HepG2 (cell line): ENCODE data around the gene THSD1. TPM values are rescaled to one million over a fixed set of nuclear protein-coding genes. Genes with fewer than 3 reads are reported as not detected.
A peak's percentile ranks its signal among the peaks of the same experiment; 100 is the strongest.

Experiments
- ARNT ChIP-seq: fragments of 450-650 bp; IDR thresholded peaks from 2 replicates; pipeline ENCODE4 v1.6.1; 2017
- ATF7 ChIP-seq, 2 experiments: fragments of 450-650 bp in 1 of 2; sonication (generic) in 1 of 2; formaldehyde crosslinking in 1 of 2; IDR thresholded peaks; 2 replicates each; pipeline versions ENCODE4 v1.4.0 to v1.6.1; 2016 to 2020; ENCODE audit warnings: antibody characterized with exemption in 1 of 2, mild to moderate bottlenecking in 1 of 2, missing genetic modification reagents in 1 of 2
- EP300 ChIP-seq, 3 experiments: sonication (generic) in 1 of 3; formaldehyde crosslinking in 1 of 3; IDR thresholded peaks; 2 replicates each; pipeline versions ENCODE4 v1.5.1 to v1.6.1; 2011 to 2020; ENCODE audit warnings: low read depth in 2 of 3, low read length in 2 of 3, borderline replicate concordance in 1 of 3, improper control_type of control experiment in 1 of 3, mild to moderate bottlenecking in 1 of 3, missing genetic modification reagents in 1 of 3, moderate library complexity in 1 of 3
- IRX3 ChIP-seq: sonication (generic); formaldehyde crosslinking; IDR thresholded peaks from 2 replicates; pipeline ENCODE4 v1.8.1; 2023; ENCODE audit warnings: mild to moderate bottlenecking, low read depth, missing genetic modification reagents, borderline replicate concordance
- KDM1A ChIP-seq: IDR thresholded peaks from 2 replicates; pipeline ENCODE4 v1.6.1; 2016; ENCODE audit warnings: missing compliant biosample characterization
- REXO4 ChIP-seq: sonication (generic); formaldehyde crosslinking; IDR thresholded peaks from 2 replicates; pipeline ENCODE4 v1.8.0; 2022; ENCODE audit warnings: missing genetic modification reagents, mild to moderate bottlenecking, borderline replicate concordance
- SP2 ChIP-seq: sonication (generic); formaldehyde crosslinking; IDR thresholded peaks from 2 replicates; pipeline ENCODE4 v1.5.1; 2020; ENCODE audit warnings: mild to moderate bottlenecking, missing genetic modification reagents
- TCF7 ChIP-seq: sonication (generic); IDR thresholded peaks from 2 replicates; pipeline ENCODE4 v1.6.1; 2016; ENCODE audit warnings: antibody characterized with exemption, low read depth
- TRIM24 ChIP-seq: sonication (generic); formaldehyde crosslinking; IDR thresholded peaks from 2 replicates; pipeline ENCODE4 v1.8.0; 2022; ENCODE audit warnings: mild to moderate bottlenecking, missing genetic modification reagents
- ZNF17 ChIP-seq: sonication (generic); formaldehyde crosslinking; IDR thresholded peaks from 2 replicates; pipeline ENCODE4 v1.5.0; 2020; ENCODE audit warnings: mild to moderate bottlenecking, missing genetic modification reagents
- ZSCAN30 ChIP-seq: sonication (generic); formaldehyde crosslinking; IDR thresholded peaks from 2 replicates; pipeline ENCODE4 v1.5.0; 2020; ENCODE audit warnings: mild to moderate bottlenecking, missing genetic modification reagents
- ZZZ3 ChIP-seq: sonication (generic); formaldehyde crosslinking; IDR thresholded peaks from 2 replicates; pipeline ENCODE4 v1.4.0; 2020; ENCODE audit warnings: missing genetic modification reagents, mild to moderate bottlenecking, borderline replicate concordance
- polyA plus RNA-seq, 8 experiments: library from polyadenylated mRNA; depleted of rRNA in 3 of 8; stranded (reverse) in 7 of 8; unstranded in 1 of 8; fragments of >200 nt; fragmentation: Illumina TruSeq in 4 of 8; extraction: Trizol in 4 of 8; gene quantifications; 2 replicates each; pipeline versions ENCODE4 v1.2.1 to v1.2.3, GENCODE V29; 2011 to 2016; ENCODE audit warnings: low read depth in 4 of 8, missing spikeins in 1 of 8, mixed read lengths in 1 of 8; ENCODE audit not compliant: insufficient read depth in 1 of 8
- total RNA-seq, 5 experiments: library from RNA; depleted of rRNA; stranded (reverse); fragments of >200 nt; fragmentation: Illumina TruSeq; extraction: Trizol; gene quantifications; 2 replicates each; pipeline ENCODE4 v1.2.3, GENCODE V29; 2016; ENCODE audit warnings: low read depth in 1 of 5
- TF ChIP-seq, protein P1 (sequence below): sonication (generic); formaldehyde crosslinking; IDR thresholded peaks from 2 replicates; pipeline ENCODE4 v1.8.1; 2022; ENCODE audit warnings: low read depth, mild to moderate bottlenecking, missing genetic modification reagents
- TF ChIP-seq, protein P2 (sequence below): sonication (generic); formaldehyde crosslinking; conservative IDR thresholded peaks from 2 replicates; pipeline ENCODE4 v1.8.0; 2022; ENCODE audit warnings: missing genetic modification reagents
- TF ChIP-seq, protein P3 (sequence below): sonication (generic); formaldehyde crosslinking; conservative IDR thresholded peaks from 2 replicates; pipeline ENCODE4 v1.4.0; 2020; ENCODE audit warnings: missing genetic modification reagents
- TF ChIP-seq, protein P4 (sequence below): sonication (generic); formaldehyde crosslinking; IDR thresholded peaks from 2 replicates; pipeline ENCODE4 v1.5.1; 2020; ENCODE audit warnings: mild to moderate bottlenecking, missing genetic modification reagents, borderline replicate concordance
- TF ChIP-seq, protein P5 (sequence below): sonication (generic); formaldehyde crosslinking; conservative IDR thresholded peaks from 2 replicates; pipeline ENCODE4 v1.8.1; 2023; ENCODE audit warnings: missing genetic modification reagents
- TF ChIP-seq, protein P6 (sequence below): sonication (generic); formaldehyde crosslinking; IDR thresholded peaks from 2 replicates; pipeline ENCODE4 v1.8.0; 2022; ENCODE audit warnings: missing genetic modification reagents, low read depth, mild to moderate bottlenecking, borderline replicate concordance

Gene THSD1
- total and polyA plus RNA-seq, 2 of the 13 experiments (the other 11 are each of a cell fraction or from before 2014, with no cell fraction given): 0.11 to 0.15 TPM

DNA sequence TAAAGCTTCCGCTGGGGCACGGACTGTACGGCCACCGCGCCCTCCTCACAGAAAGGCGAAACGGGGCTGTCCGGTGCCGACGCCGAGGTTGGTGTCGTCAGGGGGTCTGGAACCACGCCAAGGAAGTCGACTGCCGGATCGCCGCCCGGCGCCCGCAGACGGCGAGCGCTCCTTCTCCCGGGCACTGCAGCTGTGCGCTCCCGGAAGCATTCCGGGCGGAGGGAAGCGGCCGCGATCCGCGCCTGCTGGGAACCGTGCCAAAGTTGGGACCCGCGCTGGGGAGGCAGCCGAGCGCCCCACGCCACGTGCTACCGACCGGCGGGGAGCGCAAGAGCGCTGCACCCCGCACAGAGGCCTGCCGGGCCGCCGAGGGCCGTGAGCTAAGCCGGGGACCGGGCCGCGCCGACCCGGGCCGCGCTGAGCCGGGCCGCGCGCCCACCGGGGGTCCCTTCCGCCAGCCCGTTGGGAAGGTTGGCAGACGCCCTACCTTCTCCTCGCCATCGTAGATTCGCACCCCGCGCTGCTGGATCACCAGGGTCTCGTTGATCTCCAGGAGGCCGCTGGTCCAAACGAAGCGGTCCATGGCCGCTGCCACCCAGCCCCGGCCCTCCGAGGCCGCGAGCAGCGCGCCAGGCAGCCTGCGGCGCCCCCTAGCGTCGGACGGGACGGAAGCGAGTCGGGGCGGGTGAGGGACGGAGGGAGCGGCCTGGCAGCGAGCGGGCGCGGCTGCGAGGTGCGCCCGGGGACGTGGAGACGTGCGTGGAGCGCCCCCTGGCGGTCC lies 44.2 kb upstream of the THSD1 start, which contains the start of gene VPS36 (continued):
- TF ChIP-seq, protein P1, sequence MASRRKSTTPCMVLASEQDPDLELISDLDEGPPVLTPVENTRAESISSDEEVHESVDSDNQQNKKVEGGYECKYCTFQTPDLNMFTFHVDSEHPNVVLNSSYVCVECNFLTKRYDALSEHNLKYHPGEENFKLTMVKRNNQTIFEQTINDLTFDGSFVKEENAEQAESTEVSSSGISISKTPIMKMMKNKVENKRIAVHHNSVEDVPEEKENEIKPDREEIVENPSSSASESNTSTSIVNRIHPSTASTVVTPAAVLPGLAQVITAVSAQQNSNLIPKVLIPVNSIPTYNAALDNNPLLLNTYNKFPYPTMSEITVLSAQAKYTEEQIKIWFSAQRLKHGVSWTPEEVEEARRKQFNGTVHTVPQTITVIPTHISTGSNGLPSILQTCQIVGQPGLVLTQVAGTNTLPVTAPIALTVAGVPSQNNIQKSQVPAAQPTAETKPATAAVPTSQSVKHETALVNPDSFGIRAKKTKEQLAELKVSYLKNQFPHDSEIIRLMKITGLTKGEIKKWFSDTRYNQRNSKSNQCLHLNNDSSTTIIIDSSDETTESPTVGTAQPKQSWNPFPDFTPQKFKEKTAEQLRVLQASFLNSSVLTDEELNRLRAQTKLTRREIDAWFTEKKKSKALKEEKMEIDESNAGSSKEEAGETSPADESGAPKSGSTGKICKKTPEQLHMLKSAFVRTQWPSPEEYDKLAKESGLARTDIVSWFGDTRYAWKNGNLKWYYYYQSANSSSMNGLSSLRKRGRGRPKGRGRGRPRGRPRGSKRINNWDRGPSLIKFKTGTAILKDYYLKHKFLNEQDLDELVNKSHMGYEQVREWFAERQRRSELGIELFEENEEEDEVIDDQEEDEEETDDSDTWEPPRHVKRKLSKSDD (CRISPR knock-in tag): peak; percentile 51; the same call in 1 of the 2 replicates
- TF ChIP-seq TCF7 (no peak), ZNF17 (no peak), IRX3 (peak; percentile 86; the same call in 1 of the 2 replicates), SP2 (CRISPR knock-in tag) (no peak), KDM1A (CRISPR knock-in tag) (no peak; the same call in 1 of the 2 replicates), ATF7 (IDR thresholded peaks at IDR 0.05) (no peak), ATF7 (CRISPR knock-in tag; IDR thresholded peaks at IDR 0.05) (no peak), ZZZ3 (CRISPR knock-in tag) (no peak), TRIM24 (CRISPR knock-in tag) (no peak), EP300 (IDR thresholded peaks at IDR 0.05; ENCODE audit: low read depth in 2 of 2, low read length in 2 of 2) (peak in 1 of 2 experiments; percentile 66; a peak in 1 of 4 replicates), EP300 (CRISPR knock-in tag; IDR thresholded peaks at IDR 0.05; ENCODE audit: borderline replicate concordance) (0 out of 2 replicates have a peak, but pooled peaks have one; percentile 40), ZSCAN30 (CRISPR knock-in tag) (no peak), REXO4 (CRISPR knock-in tag) (peak; percentile 53; the same call in 1 of the 2 replicates), ARNT (no peak)
- TF ChIP-seq, protein P2, sequence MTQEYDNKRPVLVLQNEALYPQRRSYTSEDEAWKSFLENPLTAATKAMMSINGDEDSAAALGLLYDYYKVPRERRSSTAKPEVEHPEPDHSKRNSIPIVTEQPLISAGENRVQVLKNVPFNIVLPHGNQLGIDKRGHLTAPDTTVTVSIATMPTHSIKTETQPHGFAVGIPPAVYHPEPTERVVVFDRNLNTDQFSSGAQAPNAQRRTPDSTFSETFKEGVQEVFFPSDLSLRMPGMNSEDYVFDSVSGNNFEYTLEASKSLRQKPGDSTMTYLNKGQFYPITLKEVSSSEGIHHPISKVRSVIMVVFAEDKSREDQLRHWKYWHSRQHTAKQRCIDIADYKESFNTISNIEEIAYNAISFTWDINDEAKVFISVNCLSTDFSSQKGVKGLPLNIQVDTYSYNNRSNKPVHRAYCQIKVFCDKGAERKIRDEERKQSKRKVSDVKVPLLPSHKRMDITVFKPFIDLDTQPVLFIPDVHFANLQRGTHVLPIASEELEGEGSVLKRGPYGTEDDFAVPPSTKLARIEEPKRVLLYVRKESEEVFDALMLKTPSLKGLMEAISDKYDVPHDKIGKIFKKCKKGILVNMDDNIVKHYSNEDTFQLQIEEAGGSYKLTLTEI (CRISPR knock-in tag): no peak
- TF ChIP-seq, protein P3, sequence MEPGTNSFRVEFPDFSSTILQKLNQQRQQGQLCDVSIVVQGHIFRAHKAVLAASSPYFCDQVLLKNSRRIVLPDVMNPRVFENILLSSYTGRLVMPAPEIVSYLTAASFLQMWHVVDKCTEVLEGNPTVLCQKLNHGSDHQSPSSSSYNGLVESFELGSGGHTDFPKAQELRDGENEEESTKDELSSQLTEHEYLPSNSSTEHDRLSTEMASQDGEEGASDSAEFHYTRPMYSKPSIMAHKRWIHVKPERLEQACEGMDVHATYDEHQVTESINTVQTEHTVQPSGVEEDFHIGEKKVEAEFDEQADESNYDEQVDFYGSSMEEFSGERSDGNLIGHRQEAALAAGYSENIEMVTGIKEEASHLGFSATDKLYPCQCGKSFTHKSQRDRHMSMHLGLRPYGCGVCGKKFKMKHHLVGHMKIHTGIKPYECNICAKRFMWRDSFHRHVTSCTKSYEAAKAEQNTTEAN: peak; percentile 88
- TF ChIP-seq, protein P4, sequence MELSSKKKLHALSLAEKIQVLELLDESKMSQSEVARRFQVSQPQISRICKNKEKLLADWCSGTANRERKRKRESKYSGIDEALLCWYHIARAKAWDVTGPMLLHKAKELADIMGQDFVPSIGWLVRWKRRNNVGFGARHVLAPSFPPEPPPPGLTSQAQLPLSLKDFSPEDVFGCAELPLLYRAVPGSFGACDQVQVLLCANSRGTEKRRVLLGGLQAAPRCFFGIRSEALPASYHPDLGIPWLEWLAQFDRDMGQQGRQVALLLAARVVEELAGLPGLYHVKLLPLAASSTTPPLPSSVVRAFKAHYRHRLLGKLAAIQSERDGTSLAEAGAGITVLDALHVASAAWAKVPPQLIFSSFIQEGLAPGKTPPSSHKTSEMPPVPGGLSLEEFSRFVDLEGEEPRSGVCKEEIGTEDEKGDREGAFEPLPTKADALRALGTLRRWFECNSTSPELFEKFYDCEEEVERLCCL (CRISPR knock-in tag): no peak
- TF ChIP-seq, protein P5, sequence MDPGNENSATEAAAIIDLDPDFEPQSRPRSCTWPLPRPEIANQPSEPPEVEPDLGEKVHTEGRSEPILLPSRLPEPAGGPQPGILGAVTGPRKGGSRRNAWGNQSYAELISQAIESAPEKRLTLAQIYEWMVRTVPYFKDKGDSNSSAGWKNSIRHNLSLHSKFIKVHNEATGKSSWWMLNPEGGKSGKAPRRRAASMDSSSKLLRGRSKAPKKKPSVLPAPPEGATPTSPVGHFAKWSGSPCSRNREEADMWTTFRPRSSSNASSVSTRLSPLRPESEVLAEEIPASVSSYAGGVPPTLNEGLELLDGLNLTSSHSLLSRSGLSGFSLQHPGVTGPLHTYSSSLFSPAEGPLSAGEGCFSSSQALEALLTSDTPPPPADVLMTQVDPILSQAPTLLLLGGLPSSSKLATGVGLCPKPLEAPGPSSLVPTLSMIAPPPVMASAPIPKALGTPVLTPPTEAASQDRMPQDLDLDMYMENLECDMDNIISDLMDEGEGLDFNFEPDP (CRISPR knock-in tag): no peak
- TF ChIP-seq, protein P6, sequence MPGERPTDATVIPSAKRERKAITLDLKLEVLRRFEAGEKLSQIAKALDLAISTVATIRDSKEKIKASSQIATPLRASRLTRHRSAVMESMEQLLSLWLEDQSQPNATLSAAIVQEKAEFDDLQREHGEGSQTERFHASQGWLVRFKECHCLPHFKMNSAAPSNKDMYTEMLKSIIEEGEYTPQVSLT (CRISPR knock-in tag): no peak
